ENCODE measurements around the gene ZNF749. TPM values are rescaled to one million over a fixed set of nuclear protein-coding genes. Genes with fewer than 3 reads are reported as not detected.

ZNF749 gene
- total RNA-seq: 22.5 and 26.5 TPM in 2 replicates

- DNase-seq: peak; percentile 99
- peaks cover 2% of the 10 kb centered on the region for H3K27me3 Mint-ChIP-seq
- H3K9me3 Mint-ChIP-seq: peaks cover 37% of the 10 kb centered on the region
- intact Hi-C loops (cut with micrococcal nuclease): loop anchor here (1.0 to 2.0 kb wide), 10 partner anchors 24 to 567 kb away; partner anchors contain the start of genes TRAPPC2B, ZNF134, ZNF17 and ZNF264
- peak within 1 kb of the TSS; percentile 95 for H3K4me3 Mint-ChIP-seq
- peaks cover 48% of the 10 kb centered on the region for H3K36me3 Mint-ChIP-seq (ENCODE audit: low read depth)
- H3K27ac Mint-ChIP-seq: peak within 1 kb of the TSS; percentile 95
- peaks cover 19% of the 10 kb centered on the region for H3K4me1 Mint-ChIP-seq
These were observed at the start of gene ZNF749 for GRCh38 chr19:57435062-57435978. Gene ZNF749 (plus strand): TSS chr19:57435325. CDS start chr19:57435579, 254 bp downstream.

GRCh38 chr19:57389194-57389729, 45.9 kb upstream of the ZNF749 start:
- Mint-ChIP-seq H3K27me3 (no peaks in the 10 kb centered on the region), H3K36me3 (ENCODE audit: low read depth) (peaks cover 38% of the 10 kb centered on the region)

GRCh38 chr19:57389730-57390598, 45.2 kb upstream of the ZNF749 start, which contains the start of gene ZNF548:
Gene ZNF548 (plus strand): TSS chr19:57389854. CDS start chr19:57390100, 246 bp downstream.
- Mint-ChIP-seq H3K9me3 (peaks cover 40% of the 10 kb centered on the region), H3K27ac (peak within 1 kb of the TSS; percentile 96), H3K27me3 (no peaks in the 10 kb centered on the region), H3K36me3 (ENCODE audit: low read depth) (peaks cover 45% of the 10 kb centered on the region), H3K4me3 (peak within 1 kb of the TSS; percentile 87), H3K4me1 (peaks cover 23% of the 10 kb centered on the region)
- peak; percentile 98 for DNase-seq
- intact Hi-C loops (cut with micrococcal nuclease): loop anchor here (1.0 to 5.0 kb wide), 11 partner anchors 21 to 243 kb away; partner anchors contain the start of genes TRAPPC2B, ZNF17, ZNF211 and ZNF304

More at GRCh38 chr19:57389194-57389729, 45.9 kb upstream of the ZNF749 start:
- intact Hi-C loops (cut with micrococcal nuclease): loop anchor here (1.0 to 5.0 kb wide), 11 partner anchors 22 to 244 kb away; partner anchors contain the start of genes TRAPPC2B, ZNF17, ZNF211 and ZNF304
- peaks cover 23% of the 10 kb centered on the region for H3K4me1 Mint-ChIP-seq
- peak; percentile 56 for DNase-seq
- peaks cover 35% of the 10 kb centered on the region for H3K9me3 Mint-ChIP-seq
- peak overlapping the region; percentile 87 for H3K4me3 Mint-ChIP-seq
- H3K27ac Mint-ChIP-seq: peak overlapping the region; percentile 96

- DNase-seq: no peak
- intact Hi-C loops (cut with micrococcal nuclease): no loop called here
- Mint-ChIP-seq H3K27me3 (no peaks in the 10 kb centered on the region), H3K27ac (no peak overlapping the region), H3K4me1 (peaks cover 9% of the 10 kb centered on the region), H3K4me3 (no peak overlapping the region), H3K36me3 (ENCODE audit: low read depth) (peaks cover 89% of the 10 kb centered on the region), H3K9me3 (peaks cover 62% of the 10 kb centered on the region)
These were observed 39.4 kb upstream of the ZNF749 start for GRCh38 chr19:57395710-57396109.

GRCh38 chr19:57398868-57399267, 36.3 kb upstream of the ZNF749 start:
- H3K36me3 Mint-ChIP-seq (ENCODE audit: low read depth): peaks cover 74% of the 10 kb centered on the region
- intact Hi-C loops (cut with micrococcal nuclease): no loop called here
- H3K27me3 Mint-ChIP-seq: no peaks in the 10 kb centered on the region
- H3K4me3 Mint-ChIP-seq: no peak overlapping the region
- H3K27ac Mint-ChIP-seq: no peak overlapping the region
- DNase-seq: no peak
- peaks cover 2% of the 10 kb centered on the region for H3K4me1 Mint-ChIP-seq
- H3K9me3 Mint-ChIP-seq: peaks cover 68% of the 10 kb centered on the region

- peaks cover 22% of the 10 kb centered on the region for H3K9me3 Mint-ChIP-seq
- intact Hi-C loops (cut with micrococcal nuclease): no loop called here
- no peak overlapping the region for H3K4me3 Mint-ChIP-seq
- H3K36me3 Mint-ChIP-seq (ENCODE audit: low read depth): peaks cover 23% of the 10 kb centered on the region
- no peak for DNase-seq
- no peaks in the 10 kb centered on the region for H3K4me1 Mint-ChIP-seq
- no peaks in the 10 kb centered on the region for H3K27me3 Mint-ChIP-seq
- H3K27ac Mint-ChIP-seq: no peak overlapping the region
These were observed 31.2 kb upstream of the ZNF749 start for GRCh38 chr19:57403737-57404563.

- Mint-ChIP-seq H3K27ac (no peak overlapping the region), H3K9me3 (peaks cover 11% of the 10 kb centered on the region), H3K36me3 (ENCODE audit: low read depth) (peaks cover 7% of the 10 kb centered on the region), H3K4me3 (no peak overlapping the region), H3K4me1 (peaks cover 7% of the 10 kb centered on the region), H3K27me3 (no peaks in the 10 kb centered on the region)
- intact Hi-C loops (cut with micrococcal nuclease): loop anchor here (1.0 kb wide), 2 partner anchors 29 to 749 kb away; partner anchors contain the start of gene ZNF749
- peak; percentile 88 for DNase-seq
These were observed 28.5 kb upstream of the ZNF749 start for GRCh38 chr19:57406516-57407123.

- Mint-ChIP-seq H3K27ac (peak within 1 kb of the TSS; percentile 80), H3K4me1 (peaks cover 14% of the 10 kb centered on the region), H3K27me3 (no peaks in the 10 kb centered on the region), H3K9me3 (peaks cover 19% of the 10 kb centered on the region), H3K4me3 (peak within 1 kb of the TSS; percentile 94), H3K36me3 (ENCODE audit: low read depth) (peaks cover 35% of the 10 kb centered on the region)
- peak; percentile 97 for DNase-seq
- intact Hi-C loops (cut with micrococcal nuclease): loop anchor here (1.0 to 10.0 kb wide), 10 partner anchors 22 to 771 kb away; partner anchors contain the start of genes TRAPPC2B, ZIK1, ZNF419 and ZNF460
These were observed 24.1 kb upstream of the ZNF749 start, which contains the start of gene ZNF17 for GRCh38 chr19:57410877-57411671. Gene ZNF17 (plus strand): TSS chr19:57411161. CDS start chr19:57413616, 2,455 bp downstream.

GRCh38 chr19:57419439-57419838, 15.7 kb upstream of the ZNF749 start:
- H3K27me3 Mint-ChIP-seq: no peaks in the 10 kb centered on the region
- peaks cover 72% of the 10 kb centered on the region for H3K36me3 Mint-ChIP-seq (ENCODE audit: low read depth)
- H3K9me3 Mint-ChIP-seq: peaks cover 30% of the 10 kb centered on the region
- intact Hi-C loops (cut with micrococcal nuclease): loop anchor here (10.0 kb wide), 1 partner anchor 135 kb away; the partner anchor contains the start of gene ZNF460
- DNase-seq: no peak
- no peak overlapping the region for H3K4me3 Mint-ChIP-seq
- H3K4me1 Mint-ChIP-seq: no peaks in the 10 kb centered on the region
- no peak overlapping the region for H3K27ac Mint-ChIP-seq

- no peak overlapping the region for H3K27ac Mint-ChIP-seq
These were observed 14.1 kb upstream of the ZNF749 start for GRCh38 chr19:57421037-57421436.

GRCh38 chr19:57434386-57435061, 601 bp upstream of the ZNF749 start:
- Mint-ChIP-seq H3K36me3 (ENCODE audit: low read depth) (peaks cover 40% of the 10 kb centered on the region), H3K4me1 (peaks cover 19% of the 10 kb centered on the region), H3K4me3 (peak overlapping the region; percentile 95), H3K9me3 (peaks cover 29% of the 10 kb centered on the region), H3K27ac (peak overlapping the region; percentile 95), H3K27me3 (peaks cover 2% of the 10 kb centered on the region)
- intact Hi-C loops (cut with micrococcal nuclease): loop anchor here (1.0 to 2.0 kb wide), 10 partner anchors 23 to 568 kb away; partner anchors contain the start of genes TRAPPC2B, ZNF134, ZNF17 and ZNF264
- DNase-seq: peak; percentile 58

More at GRCh38 chr19:57421037-57421436, 14.1 kb upstream of the ZNF749 start:
- no peaks in the 10 kb centered on the region for H3K27me3 Mint-ChIP-seq
- peaks cover 19% of the 10 kb centered on the region for H3K9me3 Mint-ChIP-seq
- no peak for DNase-seq
- no peak overlapping the region for H3K4me3 Mint-ChIP-seq
- intact Hi-C loops (cut with micrococcal nuclease): no loop called here
- no peaks in the 10 kb centered on the region for H3K4me1 Mint-ChIP-seq
- peaks cover 59% of the 10 kb centered on the region for H3K36me3 Mint-ChIP-seq (ENCODE audit: low read depth)
